HG03045 (cell line): Measurements from ENCODE around the gene APRT.
"Not testable (repeated sequence)": the region's sequence is repeated elsewhere in the genome, so short reads cannot be mapped to it uniquely, and the experiment has no call there.

Source experiments
- ATAC-seq: cut with Tn5 transposase; IDR thresholded peaks from one replicate; pipeline ENCODE4 v1.9.1; 2021; ENCODE audit warnings: mild to moderate bottlenecking, moderate library complexity; ENCODE audit not compliant: unreplicated experiment

The APRT gene

GRCh38 chr16:88790312-88791211, 21.2 kb downstream of the APRT start:
- no peak for ATAC-seq

DNA sequence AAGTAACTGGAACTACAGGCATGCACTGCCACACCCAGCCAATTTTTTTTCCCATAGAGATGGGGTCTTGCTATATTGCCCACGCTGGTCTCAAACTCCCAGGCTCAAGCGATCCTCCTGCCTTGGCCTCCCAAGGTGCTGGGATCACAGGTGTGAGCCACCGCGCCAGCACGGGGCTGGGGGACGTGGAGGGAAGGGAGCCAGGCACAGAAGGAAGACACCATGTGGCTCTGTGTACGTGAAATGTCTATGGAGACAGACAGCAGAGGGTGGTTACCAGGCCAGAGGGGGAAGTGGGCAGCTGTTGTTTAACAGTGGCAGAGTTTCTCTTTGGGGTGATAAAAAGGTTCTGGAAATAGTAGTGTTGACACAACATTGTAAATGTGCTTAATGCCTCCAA, 22.1 kb downstream of the APRT start:
- ATAC-seq = no peak

GRCh38 chr16:88788749-88789148, 23.0 kb downstream of the APRT start:
- not testable (repeated sequence) for ATAC-seq

DNA sequence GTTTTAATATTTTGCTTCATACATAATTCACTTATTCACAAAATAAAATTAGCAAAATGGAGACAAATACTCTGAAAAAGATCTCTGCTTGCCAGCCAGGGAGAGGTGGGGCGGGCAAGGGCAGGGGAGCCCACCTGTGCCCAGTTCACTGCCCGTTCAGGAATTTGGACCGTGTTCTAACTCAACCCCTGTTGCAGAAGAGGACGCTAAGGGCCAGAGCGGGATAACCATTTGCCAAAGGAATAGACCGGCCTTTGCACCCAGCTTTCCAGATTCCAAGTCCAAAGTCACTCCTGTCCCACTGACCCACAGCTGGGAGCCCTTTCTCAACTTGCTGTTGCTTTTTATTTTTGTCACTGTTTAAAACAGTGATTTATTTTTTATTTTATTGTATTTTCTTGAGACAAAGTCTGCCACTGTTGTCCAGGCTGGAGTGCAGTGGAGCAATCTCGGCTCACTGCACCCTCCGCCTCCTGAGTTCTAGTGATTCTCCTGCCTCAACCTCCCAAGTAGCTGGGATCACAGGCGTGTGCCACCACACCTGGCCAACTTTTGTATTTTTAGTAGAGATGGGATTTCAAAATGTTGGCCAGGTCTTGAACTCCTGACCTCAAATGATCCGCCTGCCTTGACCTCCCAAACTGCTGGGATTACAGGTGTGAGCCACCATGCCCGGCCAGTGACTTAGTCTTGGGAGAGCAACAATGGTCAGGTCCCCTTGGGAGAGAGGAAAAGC, 24.0 kb downstream of the APRT start:
- no peak for ATAC-seq

DNA sequence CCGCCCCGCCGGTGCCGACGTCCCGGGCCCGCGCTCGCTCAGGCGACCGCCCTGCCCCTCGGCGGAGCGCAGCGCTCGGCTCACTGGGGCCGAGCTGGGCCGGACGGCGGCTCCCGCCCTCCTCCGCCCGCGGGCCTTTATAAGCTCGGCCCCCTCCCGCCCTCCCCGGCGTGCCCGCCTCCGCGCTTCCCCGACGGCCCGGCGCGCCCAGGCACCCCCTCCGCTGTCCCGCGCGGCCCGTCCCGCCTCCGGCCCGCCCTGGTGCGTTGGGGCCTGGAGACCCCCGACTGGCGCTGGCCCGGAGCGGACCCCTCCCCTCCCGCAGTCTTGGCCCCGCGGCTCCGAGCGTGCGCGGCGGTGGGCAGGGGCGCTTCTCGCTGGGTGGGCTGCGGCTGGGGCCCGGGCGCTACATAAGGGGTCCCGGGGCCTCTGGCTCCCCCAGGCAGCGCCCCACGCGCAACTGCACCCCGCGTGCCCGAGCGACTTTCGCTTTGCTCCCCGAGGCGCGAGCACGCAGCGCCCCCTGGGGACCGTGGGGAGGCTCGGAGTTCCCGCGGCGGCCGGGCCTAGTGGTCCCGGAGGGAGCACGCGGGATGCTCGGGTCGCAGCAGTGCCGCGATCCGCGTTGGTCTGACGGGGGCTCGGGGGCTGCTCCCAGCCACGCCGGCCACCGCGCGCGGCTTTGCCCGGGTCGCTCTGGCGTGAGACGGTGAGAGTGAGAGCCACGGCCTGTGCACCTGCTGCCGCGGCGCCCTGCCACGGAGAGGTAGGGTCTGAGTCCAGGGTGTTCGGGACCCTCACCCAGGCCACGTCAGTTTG, 26.4 kb downstream of the APRT start, which contains the start of gene PIEZO1:
Gene PIEZO1 (minus strand): TSS at position 115 of the 819 bp plus-strand sequence. CDS start 256 bp downstream, outside the sequence.
- no peak for ATAC-seq

GRCh38 chr16:88784856-88785105, 26.9 kb downstream of the APRT start:
- no peak for ATAC-seq

DNA sequence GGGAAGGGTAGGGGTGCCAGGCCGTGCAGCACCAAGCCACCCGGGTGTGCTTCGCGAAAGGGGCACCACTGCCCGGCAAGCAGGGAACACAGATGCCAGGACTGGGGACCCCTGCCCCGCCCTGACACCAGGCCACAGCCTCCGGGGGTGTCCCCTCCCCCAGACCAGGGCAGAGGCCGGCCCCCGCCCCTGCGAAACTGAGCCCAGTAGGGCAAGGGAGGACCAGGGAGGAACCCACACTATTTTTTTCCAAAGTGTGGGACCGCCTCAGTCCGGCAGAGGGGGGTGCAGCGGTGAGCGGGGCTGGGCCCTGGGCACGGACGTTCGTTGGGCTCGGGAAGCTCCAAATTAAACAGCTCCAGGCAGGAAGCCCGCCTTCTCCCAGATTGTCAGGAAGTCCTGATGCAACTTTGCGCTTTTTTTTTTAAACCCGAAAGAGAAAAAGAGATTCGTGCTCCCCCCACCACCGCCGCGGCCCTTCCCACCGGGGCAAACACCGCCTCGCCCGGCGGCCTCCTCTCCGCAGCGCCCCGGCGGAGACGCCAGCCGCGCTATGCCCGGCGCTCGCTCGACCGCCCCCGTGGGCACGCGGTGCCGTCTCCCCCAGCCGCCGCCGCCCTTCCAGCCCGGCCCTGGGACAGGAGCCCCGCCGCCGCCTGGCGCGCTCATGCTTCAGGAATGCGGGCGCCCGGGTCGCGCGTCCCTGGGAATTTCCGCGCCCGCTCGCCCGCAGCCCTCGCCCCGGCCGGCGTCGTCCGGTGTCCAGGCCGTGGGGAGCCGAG, 27.5 kb downstream of the APRT start:
- ATAC-seq = no peak

DNA sequence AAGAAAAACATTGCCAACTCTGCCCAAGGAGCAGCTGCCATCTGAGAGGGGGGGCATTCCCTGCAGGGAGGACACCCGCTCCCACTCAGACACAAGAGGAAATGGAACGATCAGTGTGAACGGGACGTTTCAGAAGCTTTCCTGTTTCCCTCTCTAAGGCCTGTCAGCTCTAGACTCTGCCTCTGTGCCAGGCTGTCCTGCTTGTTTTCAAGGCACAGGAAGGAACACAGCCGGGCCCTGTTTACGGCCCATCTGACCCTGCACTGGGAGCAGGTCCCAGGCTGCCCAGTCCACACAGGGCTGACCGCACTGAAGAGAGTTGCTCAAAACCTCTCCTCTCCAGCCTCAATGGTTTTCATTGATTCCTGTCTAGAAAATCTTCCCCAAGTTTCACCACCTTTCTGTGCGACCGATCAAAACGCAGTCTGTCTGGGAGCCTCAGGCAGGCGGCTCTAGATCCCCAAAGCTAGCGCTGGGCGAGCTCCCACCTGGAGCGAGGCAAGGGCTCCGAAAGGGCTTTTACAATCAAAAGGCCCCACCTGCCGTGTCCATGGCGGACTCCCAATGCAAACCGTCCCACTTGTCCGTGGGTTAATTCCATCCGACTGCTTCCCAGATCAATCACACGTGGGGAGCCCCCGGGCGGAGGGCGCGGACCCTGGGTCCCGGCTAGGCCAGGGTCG, 28.2 kb downstream of the APRT start:
- no peak for ATAC-seq

GRCh38 chr16:88782454-88783390, 29.0 kb downstream of the APRT start:
- no peak for ATAC-seq

DNA sequence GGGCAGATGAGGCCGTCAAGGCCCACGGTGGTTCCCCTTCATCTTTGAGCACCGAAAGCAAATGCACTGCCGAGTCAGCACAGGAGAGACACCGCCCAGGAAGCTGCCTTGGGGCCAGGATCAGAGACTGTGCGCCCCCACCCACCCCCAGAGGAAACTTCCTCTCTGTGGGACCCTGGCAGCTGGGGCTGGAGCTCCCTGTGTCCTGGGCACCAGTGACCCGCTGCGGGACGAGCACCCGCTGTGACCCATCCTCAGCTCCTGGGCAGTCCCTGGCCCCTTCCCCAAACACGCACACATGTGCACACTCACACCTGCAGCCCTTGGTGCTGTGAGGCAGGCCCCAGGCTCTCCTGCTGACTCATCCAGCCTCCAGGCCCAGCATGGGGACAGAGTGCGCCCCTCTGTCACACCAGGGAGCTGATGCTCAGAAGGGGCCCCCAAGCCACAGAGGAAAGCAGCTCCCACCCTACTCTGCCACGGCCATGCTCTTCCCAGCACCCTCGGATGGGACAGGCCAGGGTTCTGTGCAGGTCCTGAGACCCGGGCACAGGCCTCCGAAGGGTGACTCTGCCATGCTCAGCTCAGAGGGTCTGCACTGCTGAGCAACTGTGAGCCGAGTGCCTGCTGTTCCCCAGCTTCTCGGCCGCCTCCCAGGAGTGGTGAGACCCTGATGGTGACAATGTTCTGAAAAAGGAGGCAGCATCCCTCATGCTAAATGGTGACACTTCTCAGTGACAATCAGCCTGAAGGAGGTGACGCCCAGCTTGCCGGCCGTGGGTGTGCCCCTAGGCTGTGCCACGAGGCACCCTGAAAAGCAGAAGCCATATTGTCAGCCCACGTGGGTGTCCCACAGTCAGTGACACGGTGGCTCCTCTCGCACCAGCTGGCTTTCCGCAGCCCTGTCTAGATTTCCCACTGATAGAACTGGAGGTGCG, 30.3 kb downstream of the APRT start:
- no peak for ATAC-seq

- ATAC-seq = no peak
These were observed 31.3 kb downstream of the APRT start for GRCh38 chr16:88780142-88781062.

DNA sequence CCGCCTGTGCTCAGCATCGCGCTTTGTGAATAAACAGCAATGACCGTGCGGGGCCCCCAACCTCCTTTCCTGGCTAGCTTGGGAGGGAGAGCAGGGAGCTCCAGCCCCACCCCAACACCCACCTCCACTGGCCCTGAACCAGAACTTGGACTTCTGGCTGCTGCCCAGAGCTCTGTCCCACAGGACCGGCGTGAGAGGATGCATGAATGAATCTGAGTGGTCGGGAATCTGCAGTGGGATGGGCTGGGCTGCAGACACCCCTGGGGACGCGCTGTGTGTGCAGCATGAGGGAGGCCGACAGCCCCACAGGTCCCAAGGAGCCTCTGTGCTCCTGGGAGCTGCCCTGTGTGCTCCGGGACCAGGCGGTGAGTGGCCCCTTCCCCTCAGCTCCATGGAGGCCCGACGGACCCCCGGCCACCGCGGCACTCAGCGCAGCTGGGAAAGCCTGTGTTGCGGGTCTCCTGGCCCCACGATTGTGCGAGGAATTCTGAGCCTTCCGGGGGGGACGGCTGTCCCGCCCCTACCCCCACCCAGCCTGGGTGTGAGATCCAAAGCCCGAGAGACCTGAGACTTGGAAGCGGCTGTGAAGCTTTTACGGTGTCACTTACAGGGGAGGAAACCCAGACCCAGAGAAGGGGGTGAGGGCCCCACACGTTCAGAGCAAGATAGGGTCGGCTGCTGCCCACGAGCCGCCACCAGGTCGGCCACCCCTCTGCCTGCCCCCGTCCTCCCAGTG, 32.2 kb downstream of the APRT start:
- no peak for ATAC-seq

DNA sequence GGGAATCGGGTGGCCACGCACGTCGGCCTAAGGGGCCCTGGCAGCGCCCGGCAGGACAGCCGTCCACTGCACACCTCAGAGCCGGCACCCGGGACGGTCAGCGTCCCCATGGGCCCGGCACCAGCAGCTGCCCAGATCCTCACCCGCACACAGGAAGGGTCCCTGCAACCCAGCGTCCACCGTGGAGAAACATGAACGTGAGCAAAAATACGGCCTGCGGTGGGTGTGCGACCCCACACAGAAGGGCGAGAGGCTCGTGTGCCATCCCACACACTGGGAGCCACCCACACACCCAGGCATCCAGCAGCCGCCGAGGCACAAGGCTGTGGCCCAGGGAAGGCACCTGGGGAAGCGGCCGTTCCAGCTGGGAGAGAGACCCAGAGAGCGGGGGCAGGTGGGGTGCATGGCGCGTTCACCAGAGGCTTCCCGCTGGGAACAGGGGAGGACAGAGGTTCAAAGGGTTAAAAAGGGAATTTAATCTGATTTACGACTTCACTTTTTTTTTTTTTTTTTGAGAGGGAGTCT, 33.1 kb downstream of the APRT start:
- ATAC-seq = no peak

GRCh38 chr16:88778271-88778525, 33.5 kb downstream of the APRT start:
- no peak for ATAC-seq

GRCh38 chr16:88777471-88778270, 34.1 kb downstream of the APRT start:
- ATAC-seq = no peak
